Liver (tissue), 3 donors: ENCODE results near the gene GLIPR1L1.

Source experiments
- ATF3 ChIP-seq: IDR thresholded peaks from 2 replicates; pipeline ENCODE4 v1.6.1; 2016; ENCODE audit warnings: antibody characterized with exemption
- CTCF ChIP-seq: fragments of 150-350 bp; IDR thresholded peaks from 2 replicates; pipeline ENCODE4 v1.5.1; 2017; ENCODE audit warnings: improper control_type of control experiment, low read depth, low read length; ENCODE audit not compliant: missing input control
- EGR1 ChIP-seq, 2 donors: IDR thresholded peaks; 2 replicates each; pipeline ENCODE4 v1.6.1; 2016 to 2018; ENCODE audit warnings: antibody characterized with exemption in 2 of 2, low read depth in 2 of 2
- FOXA1 ChIP-seq: IDR thresholded peaks from 2 replicates; pipeline ENCODE4 v1.6.1; 2016; ENCODE audit warnings: antibody characterized with exemption
- GABPA ChIP-seq, 2 donors: IDR thresholded peaks in 1 of 2; conservative IDR thresholded peaks in 1 of 2; 2 replicates each; pipeline ENCODE4 v1.6.1; 2016; ENCODE audit warnings: antibody characterized with exemption in 2 of 2, mild to moderate bottlenecking in 1 of 2, moderate library complexity in 1 of 2
- NR2F2 ChIP-seq: IDR thresholded peaks from 2 replicates; pipeline ENCODE4 v1.6.1; 2016; ENCODE audit warnings: antibody characterized with exemption
- RAD21 ChIP-seq, 2 donors: IDR thresholded peaks; 2 replicates each; pipeline ENCODE4 v1.6.1; 2016; ENCODE audit warnings: antibody characterized with exemption in 2 of 2, mild to moderate bottlenecking in 2 of 2
- RXRA ChIP-seq, 2 donors: IDR thresholded peaks; 2 replicates each; pipeline ENCODE4 v1.6.1; 2017 to 2018; ENCODE audit warnings: antibody characterized with exemption in 2 of 2, mild to moderate bottlenecking in 1 of 2
- SP1 ChIP-seq: IDR thresholded peaks from 2 replicates; pipeline ENCODE4 v1.6.1; 2018; ENCODE audit warnings: antibody characterized with exemption, mild to moderate bottlenecking
- TAF1 ChIP-seq: conservative IDR thresholded peaks from 2 replicates; pipeline ENCODE4 v1.6.1; 2016; ENCODE audit warnings: antibody characterized with exemption, mild to moderate bottlenecking
- YY1 ChIP-seq: IDR thresholded peaks from 2 replicates; pipeline ENCODE4 v1.6.1; 2016; ENCODE audit warnings: antibody characterized with exemption, mild to moderate bottlenecking
- donor health status: healthy.
- donor health status: healthy.

- TF ChIP-seq CTCF (no peak), FOXA1 (no peak), EGR1 (IDR thresholded peaks at IDR 0.05; ENCODE audit: low read depth in 2 of 2) (no peak), SP1 (no peak), RAD21 (IDR thresholded peaks at IDR 0.05) (no peak), NR2F2 (no peak), YY1 (no peak), GABPA (IDR thresholded peaks at IDR 0.05 in 1 of 2, conservative IDR thresholded peaks at IDR 0.05 in 1 of 2) (no peak), ATF3 (no peak), TAF1 (no peak), RXRA (IDR thresholded peaks at IDR 0.05) (no peak)
These were observed 15.9 kb downstream of the GLIPR1L1 start for GRCh38 chr12:75350413-75350812.
